ENCODE data around the gene TAF15.
A peak's percentile ranks its signal among the peaks of the same experiment; 100 is the strongest.

Gene TAF15

GRCh38 chr17:35778641-35779196 lies 30.6 kb upstream of the TAF15 start:
- Histone ChIP-seq H3K18ac (ENCODE audit: low read length) (peak overlapping the region; percentile 26), H2BK12ac (ENCODE audit: low read length) (peak overlapping the region; percentile 19), H3K14ac (ENCODE audit: low read length) (peak overlapping the region; percentile 8), H4K91ac (ENCODE audit: low read depth, low read length) (peak overlapping the region; percentile 16), H2AK5ac (ENCODE audit: low read length) (peak overlapping the region; percentile 14), H3K9ac (ENCODE audit: low read length) (no peak overlapping the region), H3K9me3 (ENCODE audit: insufficient read depth, low read depth, low read length) (no peaks in the 10 kb centered on the region), H2BK5ac (ENCODE audit: low read depth, low read length, poor library complexity) (peak overlapping the region; percentile 14), H3K4ac (ENCODE audit: low read depth, low read length) (no peak overlapping the region), H2AFZ (ENCODE audit: insufficient read depth, low read length, poor library complexity) (no peak overlapping the region), H4K8ac (ENCODE audit: low read depth, low read length) (peak overlapping the region; percentile 5), H2BK120ac (ENCODE audit: insufficient read depth, low read length, poor library complexity) (peak overlapping the region; percentile 0), H3K27ac (ENCODE audit: low read depth, low read length) (peak overlapping the region; percentile 12), H3K36me3 (ENCODE audit: control insufficient read depth in 1 of 2, insufficient read depth in 2 of 2, low read length in 2 of 2) (peaks cover 0 to 4% of the 10 kb centered on the region in 2 experiments), H3K79me2 (ENCODE audit: control insufficient read depth, insufficient read depth, low read length, poor library complexity) (no peaks in the 10 kb centered on the region), H3K79me1 (ENCODE audit: low read length) (peaks cover 1% of the 10 kb centered on the region), H3K27me3 (ENCODE audit: insufficient read depth, low read length) (no peaks in the 10 kb centered on the region), H3K4me3 (ENCODE audit: low read depth, low read length) (no peak overlapping the region), H4K12ac (ENCODE audit: low read depth, low read length) (no peak overlapping the region), H3K4me1 (ENCODE audit: control insufficient read depth in 1 of 2, insufficient read depth in 2 of 2, low read length in 2 of 2) (peaks cover 17 to 21% of the 10 kb centered on the region in 2 experiments), H3K4me2 (ENCODE audit: low read length) (no peak overlapping the region), H3K23ac (ENCODE audit: low read length) (no peak overlapping the region)
- no CpG with 5 or more reads among the region's 16 CpGs for WGBS (ENCODE audit: extremely low coverage, insufficient coverage, insufficient read length)
- no peak for DNase-seq

GRCh38 chr17:35780950-35781349 lies 28.3 kb upstream of the TAF15 start:
- Histone ChIP-seq H3K36me3 (ENCODE audit: control insufficient read depth in 1 of 2, insufficient read depth in 2 of 2, low read length in 2 of 2) (peaks cover 0 to 4% of the 10 kb centered on the region in 2 experiments), H2BK120ac (ENCODE audit: insufficient read depth, low read length, poor library complexity) (no peak overlapping the region)
- WGBS (ENCODE audit: extremely low coverage, insufficient coverage, insufficient read length): no CpG with 5 or more reads among the region's 3 CpGs

GRCh38 chr17:35784895-35785294 lies 24.4 kb upstream of the TAF15 start:
- no peak overlapping the region for H3K9ac ChIP-seq (ENCODE audit: low read length)
- no peaks in the 10 kb centered on the region for H3K36me3 ChIP-seq (ENCODE audit: control insufficient read depth in 1 of 2, insufficient read depth in 2 of 2, low read length in 2 of 2)
- no peak overlapping the region for H3K4ac ChIP-seq (ENCODE audit: low read depth, low read length)
- no peak overlapping the region for H2BK120ac ChIP-seq (ENCODE audit: insufficient read depth, low read length, poor library complexity)
- no CpG with 5 or more reads among the region's 2 CpGs for WGBS (ENCODE audit: extremely low coverage, insufficient coverage, insufficient read length)
- peaks cover 29 to 30% of the 10 kb centered on the region in 2 experiments for H3K4me1 ChIP-seq (ENCODE audit: control insufficient read depth in 1 of 2, insufficient read depth in 2 of 2, low read length in 2 of 2)
- H3K79me1 ChIP-seq (ENCODE audit: low read length): peaks cover 8% of the 10 kb centered on the region
- peak overlapping the region; percentile 45 for H4K91ac ChIP-seq (ENCODE audit: low read depth, low read length)
- peak overlapping the region; percentile 18 for H2BK12ac ChIP-seq (ENCODE audit: low read length)
- no peak overlapping the region for H3K4me3 ChIP-seq (ENCODE audit: low read depth, low read length)
- H4K12ac ChIP-seq (ENCODE audit: low read depth, low read length): no peak overlapping the region
- peak overlapping the region; percentile 7 for H3K18ac ChIP-seq (ENCODE audit: low read length)
- no peak overlapping the region for H3K4me2 ChIP-seq (ENCODE audit: low read length)
- no peak overlapping the region for H3K14ac ChIP-seq (ENCODE audit: low read length)
- H4K8ac ChIP-seq (ENCODE audit: low read depth, low read length): no peak overlapping the region
- H3K27me3 ChIP-seq (ENCODE audit: insufficient read depth, low read length): no peaks in the 10 kb centered on the region
- H3K9me3 ChIP-seq (ENCODE audit: insufficient read depth, low read depth, low read length): no peaks in the 10 kb centered on the region
- H3K27ac ChIP-seq (ENCODE audit: low read depth, low read length): no peak overlapping the region
- no peak overlapping the region for H2BK5ac ChIP-seq (ENCODE audit: low read depth, low read length, poor library complexity)
- no peak overlapping the region for H3K23ac ChIP-seq (ENCODE audit: low read length)
- no peaks in the 10 kb centered on the region for H3K79me2 ChIP-seq (ENCODE audit: control insufficient read depth, insufficient read depth, low read length, poor library complexity)
- no peak overlapping the region for H2AK5ac ChIP-seq (ENCODE audit: low read length)
- DNase-seq: no peak
- H2AFZ ChIP-seq (ENCODE audit: insufficient read depth, low read length, poor library complexity): no peak overlapping the region

More at GRCh38 chr17:35780950-35781349, 28.3 kb upstream of the TAF15 start:
- H3K4me3 ChIP-seq (ENCODE audit: low read depth, low read length): no peak overlapping the region
- no peaks in the 10 kb centered on the region for H3K27me3 ChIP-seq (ENCODE audit: insufficient read depth, low read length)
- no peak overlapping the region for H4K12ac ChIP-seq (ENCODE audit: low read depth, low read length)
- no peak overlapping the region for H4K91ac ChIP-seq (ENCODE audit: low read depth, low read length)
- H4K8ac ChIP-seq (ENCODE audit: low read depth, low read length): no peak overlapping the region
- no peak overlapping the region for H2BK5ac ChIP-seq (ENCODE audit: low read depth, low read length, poor library complexity)
- no peaks in the 10 kb centered on the region for H3K9me3 ChIP-seq (ENCODE audit: insufficient read depth, low read depth, low read length)
- peaks cover 1% of the 10 kb centered on the region for H3K79me1 ChIP-seq (ENCODE audit: low read length)
- no peak overlapping the region for H2BK12ac ChIP-seq (ENCODE audit: low read length)
- DNase-seq: no peak
- H3K4me2 ChIP-seq (ENCODE audit: low read length): no peak overlapping the region
- H3K9ac ChIP-seq (ENCODE audit: low read length): no peak overlapping the region
- H3K23ac ChIP-seq (ENCODE audit: low read length): no peak overlapping the region
- no peaks in the 10 kb centered on the region for H3K79me2 ChIP-seq (ENCODE audit: control insufficient read depth, insufficient read depth, low read length, poor library complexity)
- peaks cover 18 to 21% of the 10 kb centered on the region in 2 experiments for H3K4me1 ChIP-seq (ENCODE audit: control insufficient read depth in 1 of 2, insufficient read depth in 2 of 2, low read length in 2 of 2)
- no peak overlapping the region for H3K27ac ChIP-seq (ENCODE audit: low read depth, low read length)
- no peak overlapping the region for H2AFZ ChIP-seq (ENCODE audit: insufficient read depth, low read length, poor library complexity)
- no peak overlapping the region for H2AK5ac ChIP-seq (ENCODE audit: low read length)
- H3K4ac ChIP-seq (ENCODE audit: low read depth, low read length): no peak overlapping the region
- no peak overlapping the region for H3K14ac ChIP-seq (ENCODE audit: low read length)
- no peak overlapping the region for H3K18ac ChIP-seq (ENCODE audit: low read length)

GRCh38 chr17:35786941-35787432 lies 22.3 kb upstream of the TAF15 start:
- peaks cover 8% of the 10 kb centered on the region for H3K79me1 ChIP-seq (ENCODE audit: low read length)
- no CpG with 5 or more reads among the region's 3 CpGs for WGBS (ENCODE audit: extremely low coverage, insufficient coverage, insufficient read length)
- no peak overlapping the region for H3K4me2 ChIP-seq (ENCODE audit: low read length)
- H3K4ac ChIP-seq (ENCODE audit: low read depth, low read length): no peak overlapping the region
- H3K23ac ChIP-seq (ENCODE audit: low read length): no peak overlapping the region
- H4K12ac ChIP-seq (ENCODE audit: low read depth, low read length): no peak overlapping the region
- no peak overlapping the region for H2AK5ac ChIP-seq (ENCODE audit: low read length)
- H4K8ac ChIP-seq (ENCODE audit: low read depth, low read length): no peak overlapping the region
- H3K9ac ChIP-seq (ENCODE audit: low read length): no peak overlapping the region
- no peaks in the 10 kb centered on the region for H3K27me3 ChIP-seq (ENCODE audit: insufficient read depth, low read length)
- H3K79me2 ChIP-seq (ENCODE audit: control insufficient read depth, insufficient read depth, low read length, poor library complexity): no peaks in the 10 kb centered on the region
- H3K36me3 ChIP-seq (ENCODE audit: control insufficient read depth in 1 of 2, insufficient read depth in 2 of 2, low read length in 2 of 2): no peaks in the 10 kb centered on the region
- peak in 1 of 2 donors; percentile 20 for DNase-seq
- H3K14ac ChIP-seq (ENCODE audit: low read length): no peak overlapping the region
- H3K27ac ChIP-seq (ENCODE audit: low read depth, low read length): peak overlapping the region; percentile 91
- no peak overlapping the region for H3K4me3 ChIP-seq (ENCODE audit: low read depth, low read length)
- no peaks in the 10 kb centered on the region for H3K9me3 ChIP-seq (ENCODE audit: insufficient read depth, low read depth, low read length)
- no peak overlapping the region for H2BK120ac ChIP-seq (ENCODE audit: insufficient read depth, low read length, poor library complexity)
- no peak overlapping the region for H2AFZ ChIP-seq (ENCODE audit: insufficient read depth, low read length, poor library complexity)
- H2BK12ac ChIP-seq (ENCODE audit: low read length): no peak overlapping the region
- no peak overlapping the region for H2BK5ac ChIP-seq (ENCODE audit: low read depth, low read length, poor library complexity)
- peak overlapping the region; percentile 90 for H4K91ac ChIP-seq (ENCODE audit: low read depth, low read length)
- H3K4me1 ChIP-seq (ENCODE audit: control insufficient read depth in 1 of 2, insufficient read depth in 2 of 2, low read length in 2 of 2): peaks cover 25 to 33% of the 10 kb centered on the region in 2 experiments
- no peak overlapping the region for H3K18ac ChIP-seq (ENCODE audit: low read length)

Data from trophoblast cell (in vitro differentiated cells and primary cell).